Parietal lobe (tissue), 2 donors: Measurements from ENCODE around the gene PKIB. TPM values are rescaled to one million over a fixed set of nuclear protein-coding genes. Genes with fewer than 3 reads are reported as not detected.

ENCODE experiments used
- small RNA-seq: library from RNA; depleted of rRNA; stranded (forward); fragments of <200 nt; gene quantifications from one replicate; pipeline ENCODE3, GENCODE V24; 2014; ENCODE audit warnings: low replicate concordance
- total RNA-seq: library from RNA; depleted of rRNA; stranded (reverse); fragments of >200 nt; gene quantifications from one replicate; pipeline ENCODE4 v1.2.3, GENCODE V29; 2014

Gene PKIB
- 0.94 TPM for total RNA-seq

DNA sequence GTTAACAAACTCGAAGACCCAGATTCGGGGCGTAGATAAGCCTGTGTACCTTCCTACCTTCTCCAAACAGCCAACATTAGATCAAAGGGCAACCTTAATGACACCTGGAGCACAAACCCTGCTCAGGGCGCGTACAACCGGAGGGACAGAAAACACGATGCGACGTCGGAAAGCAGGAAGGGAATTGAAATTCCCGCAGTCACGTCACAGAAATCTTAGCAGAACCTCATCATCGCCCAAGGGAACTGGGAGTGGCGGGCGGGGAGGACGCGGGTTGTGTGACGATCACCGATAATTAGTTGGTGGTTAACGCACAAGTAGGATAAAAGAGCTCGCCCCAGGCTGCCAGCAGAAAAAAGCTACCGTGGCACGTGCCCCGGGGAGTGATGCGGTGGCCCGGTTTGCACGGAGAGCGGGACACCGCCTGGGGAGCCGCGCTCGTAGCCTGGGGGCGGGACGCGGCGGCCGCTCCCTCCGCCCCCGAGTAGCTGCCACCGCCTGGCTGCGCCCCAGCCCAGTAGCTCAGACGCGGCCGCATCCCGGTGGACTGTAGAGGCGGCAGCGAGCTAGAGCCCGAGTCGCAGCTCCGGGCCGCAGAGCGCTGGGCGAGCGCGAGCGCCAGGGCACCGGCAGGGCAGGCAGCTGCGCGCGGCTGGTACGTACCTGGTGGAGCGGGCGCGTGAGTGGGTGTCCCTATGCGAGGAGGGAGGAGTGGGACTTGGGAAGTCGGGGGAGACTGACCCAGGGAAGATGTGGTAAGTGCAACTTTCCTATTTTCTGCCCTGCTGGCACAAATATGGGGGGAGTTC, at the start of gene PKIB:
TSS of gene PKIB (plus strand) at position 525 of the 809 bp plus-strand sequence. CDS start 107,390 bp downstream, outside the sequence.

Small RNA genes within 50 kb of the gene (small RNA-seq; reads per million reads assigned to genes)
- gene RN7SL564P, result not detected

Other genes starting within 250 kb of the PKIB start
- 80.1 TPM for gene HSF2, start 210.8 kb upstream of the PKIB start, total RNA-seq
- 490 TPM for gene SERINC1, start 138.6 kb upstream of the PKIB start, total RNA-seq
- gene FABP7, start 169.3 kb downstream of the PKIB start, total RNA-seq, result 887 TPM
- 22.5 TPM for gene SMPDL3A, start 178.9 kb downstream of the PKIB start, total RNA-seq